SIG-M5 (cell line): ENCODE results near the gene MTHFR.

Experiments used
- DNase-seq: peaks from one replicate; lab custom pipeline; 2025; lab: John Stamatoyannopoulos, UW

Gene MTHFR

GRCh38 chr1:11805422-11806306 lies at the start of gene MTHFR, which contains the start of gene CLCN6:
Gene MTHFR, minus strand, starts transcription at chr1:11805964. Its CDS starts 2,848 bp downstream, at chr1:11803116.
Gene CLCN6, plus strand, starts transcription at chr1:11806191. Its CDS starts 72 bp downstream, at chr1:11806263.
- DNase-seq = peak; percentile 87

- DNase-seq = no peak
Observed at GRCh38 chr1:11855430-11855829, 49.7 kb upstream of the MTHFR start.

GRCh38 chr1:11854519-11854918 lies 48.8 kb upstream of the MTHFR start:
- DNase-seq = no peak

GRCh38 chr1:11851180-11851579 lies 45.4 kb upstream of the MTHFR start:
- DNase-seq = peak; percentile 62

- DNase-seq = no peak
Observed at GRCh38 chr1:11850156-11850555, 44.4 kb upstream of the MTHFR start.

- DNase-seq = no peak
Observed at GRCh38 chr1:11848373-11848700, 42.6 kb upstream of the MTHFR start.

GRCh38 chr1:11847667-11848372 lies 42.1 kb upstream of the MTHFR start, which contains the start of gene NPPA:
Gene NPPA, minus strand, starts transcription at chr1:11847783. Its CDS starts 99 bp downstream, at chr1:11847684.
- no peak for DNase-seq

- DNase-seq = no peak
Observed at GRCh38 chr1:11845641-11846335, 40.0 kb upstream of the MTHFR start.

DNA sequence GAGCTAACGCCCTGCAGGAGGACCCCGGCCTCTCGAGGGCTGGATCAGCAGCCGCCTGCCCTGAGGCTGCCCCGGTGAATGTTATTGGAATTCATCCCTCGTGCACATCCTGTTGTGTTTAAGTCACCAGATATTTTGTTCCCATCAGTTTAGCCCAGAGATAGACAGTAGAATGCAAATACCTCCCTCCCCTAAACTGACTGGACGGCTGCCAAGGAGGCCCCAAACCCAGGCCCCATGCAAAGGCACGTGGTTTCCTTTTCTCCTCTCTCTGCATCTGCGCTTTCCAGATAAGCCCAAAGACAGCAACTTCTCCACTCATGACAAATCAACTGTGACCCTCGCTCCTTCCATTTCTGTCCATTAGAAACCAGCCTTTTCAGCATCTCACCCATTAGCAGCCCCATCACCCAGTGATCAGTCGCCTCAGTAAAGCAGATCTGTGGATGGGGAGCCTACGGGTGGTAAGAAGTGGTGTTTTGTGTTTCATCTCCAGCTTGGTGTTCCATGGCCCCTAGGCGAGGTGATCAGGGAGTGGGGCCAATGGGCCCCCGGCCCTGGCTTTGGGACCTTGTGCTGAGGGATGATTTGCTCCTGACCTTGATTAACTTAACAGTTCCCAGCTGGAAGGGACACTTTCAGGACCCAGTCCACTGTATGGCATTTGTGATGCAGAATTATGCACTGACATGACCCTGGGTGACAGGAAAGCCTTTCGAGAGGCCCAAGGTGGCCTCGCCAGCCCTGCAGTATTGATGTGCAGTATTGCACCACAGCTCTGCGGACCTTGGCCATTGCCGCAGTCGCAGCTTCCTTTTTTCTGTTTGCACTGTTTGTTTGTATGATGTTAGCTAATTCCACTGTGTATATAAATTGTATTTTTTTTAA lies 36.6 kb upstream of the MTHFR start:
- DNase-seq = no peak

DNA sequence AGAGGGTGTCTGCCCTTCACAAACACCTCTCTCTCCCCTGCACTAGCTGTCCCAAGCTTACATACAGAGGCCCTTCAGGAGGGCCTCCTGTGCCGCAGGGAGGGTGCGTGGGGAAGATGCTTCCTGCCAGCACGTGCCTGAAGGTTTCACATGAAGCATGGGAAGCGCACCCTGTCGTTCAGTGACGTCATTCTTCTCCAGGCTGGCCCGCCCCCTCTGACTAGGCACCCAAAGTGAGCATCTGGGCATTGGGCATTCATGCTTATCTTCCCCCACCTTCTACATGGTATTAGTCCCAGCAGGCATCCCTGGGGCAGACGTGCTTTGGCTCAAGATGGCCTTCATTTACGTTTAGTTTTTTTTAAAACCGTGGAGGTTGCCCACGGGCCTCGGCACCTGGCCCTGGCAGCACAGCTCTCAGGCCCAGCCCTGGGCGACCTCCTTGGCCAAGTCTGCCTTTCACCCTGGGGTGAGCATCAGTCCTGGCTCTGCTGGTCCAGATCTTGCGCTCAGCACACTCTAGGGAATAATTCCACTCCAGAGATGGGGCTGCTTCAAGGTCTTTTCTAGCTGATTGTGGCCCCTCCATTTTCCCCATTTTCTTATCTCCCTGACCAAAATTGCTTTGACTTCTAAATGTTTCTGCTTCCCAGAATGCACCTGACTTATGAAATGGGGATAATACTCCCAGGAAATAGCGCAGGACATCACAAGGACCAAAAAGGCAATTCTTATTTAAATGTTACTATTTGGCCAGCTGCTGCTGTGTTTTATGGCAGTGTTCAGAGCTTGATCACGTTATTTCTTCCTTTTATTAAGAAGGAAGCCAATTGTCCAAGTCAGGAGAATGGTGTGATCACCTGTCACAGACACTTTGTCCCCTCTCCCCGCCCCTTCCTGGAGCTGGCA lies 35.7 kb upstream of the MTHFR start:
- DNase-seq = no peak

GRCh38 chr1:11839727-11840705 lies 34.3 kb upstream of the MTHFR start:
- no peak for DNase-seq

- DNase-seq = no peak
Observed at GRCh38 chr1:11838349-11839272, 32.8 kb upstream of the MTHFR start.

- DNase-seq = no peak
Observed at GRCh38 chr1:11837767-11838348, 32.1 kb upstream of the MTHFR start.

- no peak for DNase-seq
Observed at GRCh38 chr1:11836955-11837766, 31.4 kb upstream of the MTHFR start.

- DNase-seq = no peak
Observed at GRCh38 chr1:11835441-11836225, 29.9 kb upstream of the MTHFR start.

DNA sequence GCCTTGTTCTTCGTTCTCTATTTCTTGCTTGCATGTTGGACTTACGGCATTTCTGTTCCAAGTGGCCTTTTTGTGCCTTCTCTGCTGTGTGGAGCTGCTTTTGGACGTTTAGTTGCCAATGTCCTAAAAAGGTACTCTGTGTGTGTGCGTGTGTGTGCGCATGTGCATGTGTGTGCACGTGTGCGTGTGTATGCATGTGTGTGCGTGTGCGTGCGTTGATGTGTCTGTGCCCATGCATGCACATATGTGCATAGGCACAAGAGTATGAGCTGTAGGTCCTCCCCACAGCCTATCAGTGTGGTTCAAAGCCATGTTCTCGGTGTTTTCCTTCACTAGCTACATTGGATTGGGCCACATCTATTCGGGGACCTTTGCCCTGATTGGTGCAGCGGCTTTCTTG lies 28.1 kb upstream of the MTHFR start:
- DNase-seq = no peak
